ENCODE measurements around the gene PPP2R2D.

PPP2R2D gene

GRCh38 chr10:131858583-131859340 lies 42.0 kb upstream of the PPP2R2D start:
- TF ChIP-seq, protein P1, sequence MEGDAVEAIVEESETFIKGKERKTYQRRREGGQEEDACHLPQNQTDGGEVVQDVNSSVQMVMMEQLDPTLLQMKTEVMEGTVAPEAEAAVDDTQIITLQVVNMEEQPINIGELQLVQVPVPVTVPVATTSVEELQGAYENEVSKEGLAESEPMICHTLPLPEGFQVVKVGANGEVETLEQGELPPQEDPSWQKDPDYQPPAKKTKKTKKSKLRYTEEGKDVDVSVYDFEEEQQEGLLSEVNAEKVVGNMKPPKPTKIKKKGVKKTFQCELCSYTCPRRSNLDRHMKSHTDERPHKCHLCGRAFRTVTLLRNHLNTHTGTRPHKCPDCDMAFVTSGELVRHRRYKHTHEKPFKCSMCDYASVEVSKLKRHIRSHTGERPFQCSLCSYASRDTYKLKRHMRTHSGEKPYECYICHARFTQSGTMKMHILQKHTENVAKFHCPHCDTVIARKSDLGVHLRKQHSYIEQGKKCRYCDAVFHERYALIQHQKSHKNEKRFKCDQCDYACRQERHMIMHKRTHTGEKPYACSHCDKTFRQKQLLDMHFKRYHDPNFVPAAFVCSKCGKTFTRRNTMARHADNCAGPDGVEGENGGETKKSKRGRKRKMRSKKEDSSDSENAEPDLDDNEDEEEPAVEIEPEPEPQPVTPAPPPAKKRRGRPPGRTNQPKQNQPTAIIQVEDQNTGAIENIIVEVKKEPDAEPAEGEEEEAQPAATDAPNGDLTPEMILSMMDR (IDR thresholded peaks at IDR 0.05; ENCODE audit: low read depth, low read length), result no peak
- Histone ChIP-seq H3K9me3 (ENCODE audit: severe bottlenecking) (no peaks in the 10 kb centered on the region), H3K27me3 (ENCODE audit: insufficient read depth, low read depth, severe bottlenecking) (no peaks in the 10 kb centered on the region), H3K4me3 (ENCODE audit: low read depth, low read length) (no peak overlapping the region), H3K36me3 (no peaks in the 10 kb centered on the region), H3K27ac (no peak overlapping the region)
- DNase-seq, result no peak

DNA sequence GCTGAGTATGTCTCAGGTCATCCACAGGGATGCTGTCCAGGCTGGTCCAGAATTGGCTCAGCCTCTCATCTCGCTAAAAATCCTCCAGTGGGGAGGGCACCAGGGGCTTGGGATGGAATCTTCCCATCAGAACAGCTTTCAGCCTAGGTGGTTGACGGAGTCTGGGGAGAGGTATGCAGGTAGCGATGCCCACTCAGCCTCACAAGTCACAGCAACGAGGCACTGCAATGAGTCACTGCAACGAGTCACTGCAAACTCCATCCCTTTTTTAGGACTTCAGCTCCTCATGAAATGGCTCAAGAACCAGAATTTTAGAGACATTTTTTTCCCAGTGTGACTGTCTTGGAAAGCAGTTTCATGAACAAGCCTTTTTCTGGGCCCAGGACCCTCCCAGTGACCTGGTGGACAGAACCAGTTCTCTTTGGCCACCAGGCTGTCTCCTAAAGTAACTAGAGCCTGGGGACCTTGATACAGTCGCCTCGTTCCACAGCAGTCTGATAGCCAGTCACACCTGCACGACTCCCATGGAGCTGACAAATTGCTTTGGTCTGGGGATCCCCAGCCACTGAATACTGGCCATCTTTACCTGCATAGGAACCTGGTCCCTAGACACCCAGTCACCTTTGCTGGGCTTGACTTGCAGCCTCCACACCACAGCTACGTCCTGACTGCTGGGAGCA lies 41.3 kb upstream of the PPP2R2D start:
- Histone ChIP-seq H3K36me3 (no peaks in the 10 kb centered on the region), H3K27me3 (ENCODE audit: insufficient read depth, low read depth, severe bottlenecking) (no peaks in the 10 kb centered on the region), H3K4me3 (ENCODE audit: low read depth, low read length) (no peak overlapping the region), H3K9me3 (ENCODE audit: severe bottlenecking) (no peaks in the 10 kb centered on the region), H3K27ac (no peak overlapping the region)
- TF ChIP-seq, protein P1 (IDR thresholded peaks at IDR 0.05; ENCODE audit: low read depth, low read length), result no peak
- DNase-seq, result no peak

DNA sequence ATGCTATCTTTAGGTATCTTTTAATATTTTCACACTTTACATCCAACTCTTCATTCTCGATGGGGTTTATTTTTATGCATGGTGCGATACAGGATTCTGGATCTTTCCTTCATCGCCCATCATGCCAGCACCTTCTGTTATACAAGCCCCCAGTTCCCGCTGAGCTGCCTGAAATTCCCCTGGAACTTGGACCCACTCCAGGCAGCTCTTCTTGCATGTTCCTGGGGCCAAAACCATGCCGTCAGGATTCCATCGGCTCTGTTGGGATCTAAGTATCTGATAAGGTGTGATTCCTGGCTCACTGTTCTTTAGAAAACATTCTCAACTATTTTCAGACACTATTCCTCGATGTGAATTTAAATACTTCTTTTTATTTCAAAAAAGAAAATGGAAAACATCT lies 40.5 kb upstream of the PPP2R2D start:
- Histone ChIP-seq H3K27ac (no peak overlapping the region), H3K36me3 (no peaks in the 10 kb centered on the region), H3K9me3 (ENCODE audit: severe bottlenecking) (no peaks in the 10 kb centered on the region), H3K4me3 (ENCODE audit: low read depth, low read length) (no peak overlapping the region), H3K27me3 (ENCODE audit: insufficient read depth, low read depth, severe bottlenecking) (no peaks in the 10 kb centered on the region)
- TF ChIP-seq, protein P1 (IDR thresholded peaks at IDR 0.05; ENCODE audit: low read depth, low read length), result no peak
- no peak for DNase-seq

GRCh38 chr10:131860806-131861440 lies 39.9 kb upstream of the PPP2R2D start:
- H3K27me3 ChIP-seq (ENCODE audit: insufficient read depth, low read depth, severe bottlenecking), result no peaks in the 10 kb centered on the region
- H3K9me3 ChIP-seq (ENCODE audit: severe bottlenecking), result no peaks in the 10 kb centered on the region
- H3K36me3 ChIP-seq, result no peaks in the 10 kb centered on the region
- TF ChIP-seq, protein P1 (IDR thresholded peaks at IDR 0.05; ENCODE audit: low read depth, low read length), result 0 out of 2 replicates have a peak, but pooled peaks have one; percentile 24
- H3K4me3 ChIP-seq (ENCODE audit: low read depth, low read length), result no peak overlapping the region
- DNase-seq, result peak; percentile 5
- H3K27ac ChIP-seq, result no peak overlapping the region

DNA sequence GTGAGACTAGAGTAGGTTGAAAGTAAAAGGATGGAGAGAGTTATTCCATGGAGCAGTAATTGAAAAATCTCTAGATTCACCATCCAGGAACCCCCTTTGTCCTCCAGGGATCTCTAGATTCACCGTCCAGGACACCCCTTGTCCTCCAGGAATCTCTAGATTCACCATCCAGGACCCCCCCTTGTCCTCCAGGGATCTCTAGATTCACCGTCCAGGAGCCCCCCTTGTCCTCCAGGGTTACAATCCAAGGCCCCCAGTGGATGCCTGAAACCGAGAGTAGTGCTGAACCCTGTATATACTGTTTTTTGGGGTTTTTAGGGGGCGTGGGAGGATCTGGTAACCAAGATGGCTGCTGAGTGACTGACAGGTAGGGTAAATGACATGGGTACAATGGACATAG lies 38.3 kb upstream of the PPP2R2D start:
- Histone ChIP-seq H3K9me3 (ENCODE audit: severe bottlenecking) (no peaks in the 10 kb centered on the region), H3K27me3 (ENCODE audit: insufficient read depth, low read depth, severe bottlenecking) (no peaks in the 10 kb centered on the region), H3K36me3 (no peaks in the 10 kb centered on the region), H3K27ac (no peak overlapping the region), H3K4me3 (ENCODE audit: low read depth, low read length) (no peak overlapping the region)
- DNase-seq, result no peak
- TF ChIP-seq, protein P1 (IDR thresholded peaks at IDR 0.05; ENCODE audit: low read depth, low read length), result no peak
